ENCODE measurements around the gene PEX13. TPM values are rescaled to one million over a fixed set of nuclear protein-coding genes. Genes with fewer than 3 reads are reported as not detected.

The PEX13 gene
- polyA plus RNA-seq, 4 donors, result 10.3 to 28.8 (median 12.1) TPM

- H3K36me3 ChIP-seq (ENCODE audit: control insufficient read depth in 3 of 3, insufficient read depth in 2 of 3, low read depth in 1 of 3, low read length in 3 of 3), result peaks cover 0 to 7% (median 0%) of the 10 kb centered on the region in 3 donors
- DNase-seq (no peak), FAIRE-seq (no peak)
- no peaks in the 10 kb centered on the region for H3K9me3 ChIP-seq (ENCODE audit: control insufficient read depth in 2 of 2, insufficient read depth in 1 of 2, low read depth in 1 of 2, low read length in 1 of 2)
- no peak overlapping the region for H3K27ac ChIP-seq (ENCODE audit: low read depth in 1 of 3, low read length in 2 of 3)
- no peaks in the 10 kb centered on the region for H3K4me1 ChIP-seq (ENCODE audit: control insufficient read depth in 3 of 3, insufficient read depth in 2 of 3, low read depth in 1 of 3, low read length in 2 of 3)
- no peak overlapping the region for H3K4me3 ChIP-seq (ENCODE audit: low read depth in 1 of 3, low read length in 3 of 3)
- no peaks in the 10 kb centered on the region for H3K27me3 ChIP-seq (ENCODE audit: control insufficient read depth in 3 of 3, insufficient read depth in 3 of 3, low read length in 3 of 3)
- 91 to 95% (median 91%) methylated on average over 3 of the region's 3 CpGs for WGBS, 3 donors
These were observed 78.9 kb downstream of the PEX13 start for GRCh38 chr2:61096438-61096837.

- WGBS, 3 donors, result 85 to 97% (median 85%) methylated on average over 4 of the region's 4 CpGs
- Histone ChIP-seq H3K27ac (ENCODE audit: low read depth in 1 of 3, low read length in 2 of 3) (no peak overlapping the region), H3K4me1 (ENCODE audit: control insufficient read depth in 3 of 3, insufficient read depth in 2 of 3, low read depth in 1 of 3, low read length in 2 of 3) (no peaks in the 10 kb centered on the region), H3K4me3 (ENCODE audit: low read depth in 1 of 3, low read length in 3 of 3) (no peak overlapping the region), H3K27me3 (ENCODE audit: control insufficient read depth in 3 of 3, insufficient read depth in 3 of 3, low read length in 3 of 3) (no peaks in the 10 kb centered on the region), H3K9me3 (ENCODE audit: control insufficient read depth in 2 of 2, insufficient read depth in 1 of 2, low read depth in 1 of 2, low read length in 1 of 2) (no peaks in the 10 kb centered on the region), H3K36me3 (ENCODE audit: control insufficient read depth in 3 of 3, insufficient read depth in 2 of 3, low read depth in 1 of 3, low read length in 3 of 3) (peaks cover 0 to 21% (median 0%) of the 10 kb centered on the region in 3 donors)
- no peak for FAIRE-seq
- DNase-seq, result no peak
These were observed 83.3 kb downstream of the PEX13 start for GRCh38 chr2:61100801-61101200.

Other genes with a start within 250 kb of the PEX13 start
- gene REL, start 136.1 kb upstream of the PEX13 start, polyA plus RNA-seq, result 10 to 100 TPM in 1 of 4 donors, 1 to 10 TPM in 2, under 1 TPM in 1; 0.81 to 10.3 (median 2.9) TPM
- 10 to 100 TPM in 2 of 4 donors, 1 to 10 TPM in 2; 4.6 to 16.7 (median 9.3) TPM for gene PUS10, start 535 bp downstream of the PEX13 start, polyA plus RNA-seq
- 10 to 100 TPM in 1 of 4 donors, 1 to 10 TPM in 3; 1.9 to 12.0 (median 5.0) TPM for gene SANBR, start 48.2 kb downstream of the PEX13 start, polyA plus RNA-seq
- gene C2orf74, start 144.5 kb downstream of the PEX13 start, polyA plus RNA-seq, result 10 to 100 TPM in 1 of 4 donors, 1 to 10 TPM in 3; 2.2 to 21.6 (median 7.5) TPM

Measured in small intestine (tissue), 7 donors.